ENCODE measurements around the gene GALR2. TPM values are rescaled to one million over a fixed set of nuclear protein-coding genes. Genes with fewer than 3 reads are reported as not detected.

Gene GALR2
- total and polyA plus RNA-seq, 10 of the 15 experiments (the other 5 are each of a cell fraction or from before 2014, with no cell fraction given), result 0.06 to 1.2 (median 0.22) TPM; not detected in 5

DNA sequence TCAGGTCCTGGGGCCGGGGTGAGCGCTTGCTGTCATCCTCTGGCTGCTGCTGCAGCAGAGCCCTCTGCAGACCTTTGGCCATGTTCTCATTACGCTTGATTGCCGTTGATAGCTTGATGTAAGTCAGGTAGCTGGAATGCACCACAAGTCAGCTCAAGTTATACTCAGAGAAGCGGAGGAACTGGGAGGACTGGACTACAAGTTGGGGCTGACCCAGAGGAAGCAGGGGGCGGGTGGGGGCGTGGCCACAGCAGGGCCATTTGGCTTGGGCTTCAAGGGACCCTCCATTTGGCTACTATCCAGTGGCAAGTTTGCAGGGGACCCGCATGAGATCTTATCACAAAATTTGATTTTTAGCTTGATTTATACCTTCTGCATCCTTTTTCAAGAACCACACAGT is 28.5 kb upstream of the GALR2 start:
- no peak overlapping the region for H3K4me2 ChIP-seq (ENCODE audit: control insufficient read depth, insufficient read depth)
- ChIA-PET CTCF (interaction anchor here (0.6 kb wide), 2 partner anchors 17 to 264 kb away, joined by 3 read pairs; no protein-coding TSS in a partner anchor), POLR2A (interaction anchor here (0.6 to 1.7 kb wide), 2 partner anchors 18 to 170 kb away, joined by 3 to 4 read pairs; no protein-coding TSS in a partner anchor), RAD21 (ENCODE audit: unreplicated experiment) (no interaction called here), SMC1A (ENCODE audit: uncharacterized antibody, unreplicated experiment) (no interaction called here)
- peaks cover 11% of the 10 kb centered on the region for H3K4me1 ChIP-seq (ENCODE audit: control insufficient read depth, insufficient read depth, low read length)
- intact Hi-C loops (cut with micrococcal nuclease; ENCODE audit: unreplicated experiment) (no loop called here), in situ Hi-C loops (cut with MboI) (no loop called here)
- H3K79me2 ChIP-seq (ENCODE audit: control insufficient read depth, insufficient read depth, low read length), result no peaks in the 10 kb centered on the region
- ATAC-seq (no peak), DNase-seq (ENCODE audit: low read depth, low spot score) (no peak), FAIRE-seq (no peak)
- no peak overlapping the region for H3K27ac ChIP-seq (ENCODE audit: control insufficient read depth, insufficient read depth)
- no peak overlapping the region for H2AFZ ChIP-seq (ENCODE audit: control insufficient read depth, low read depth, low read length)
- H3K36me3 ChIP-seq (ENCODE audit: control insufficient read depth in 2 of 2, insufficient read depth in 2 of 2, low read length in 1 of 2), result peaks cover 46 to 47% of the 10 kb centered on the region in 2 experiments
- no peaks in the 10 kb centered on the region for H3K27me3 ChIP-seq (replicated peaks in 1 of 2; ENCODE audit: control insufficient read depth in 2 of 2, insufficient read depth in 2 of 2, low read length in 1 of 2)
- whole genome bisulfite sequencing (ENCODE audit: insufficient coverage, insufficient replicate concordance, low lambda C conversion rate, missing lambda C conversion rate), result 97% methylated on average over 8 of the region's 8 CpGs
- BruUV-seq (replicated peaks), result no TSS peak
- H3K9me3 ChIP-seq (replicated peaks; ENCODE audit: control insufficient read depth, insufficient read depth, low read length), result no peaks in the 10 kb centered on the region
- TF ChIP-seq, protein P1, sequence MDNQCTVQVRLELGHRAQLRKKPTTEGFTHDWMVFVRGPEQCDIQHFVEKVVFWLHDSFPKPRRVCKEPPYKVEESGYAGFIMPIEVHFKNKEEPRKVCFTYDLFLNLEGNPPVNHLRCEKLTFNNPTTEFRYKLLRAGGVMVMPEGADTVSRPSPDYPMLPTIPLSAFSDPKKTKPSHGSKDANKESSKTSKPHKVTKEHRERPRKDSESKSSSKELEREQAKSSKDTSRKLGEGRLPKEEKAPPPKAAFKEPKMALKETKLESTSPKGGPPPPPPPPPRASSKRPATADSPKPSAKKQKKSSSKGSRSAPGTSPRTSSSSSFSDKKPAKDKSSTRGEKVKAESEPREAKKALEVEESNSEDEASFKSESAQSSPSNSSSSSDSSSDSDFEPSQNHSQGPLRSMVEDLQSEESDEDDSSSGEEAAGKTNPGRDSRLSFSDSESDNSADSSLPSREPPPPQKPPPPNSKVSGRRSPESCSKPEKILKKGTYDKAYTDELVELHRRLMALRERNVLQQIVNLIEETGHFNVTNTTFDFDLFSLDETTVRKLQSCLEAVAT (IDR thresholded peaks at IDR 0.05), result no peak
- TF ChIP-seq, protein P2, sequence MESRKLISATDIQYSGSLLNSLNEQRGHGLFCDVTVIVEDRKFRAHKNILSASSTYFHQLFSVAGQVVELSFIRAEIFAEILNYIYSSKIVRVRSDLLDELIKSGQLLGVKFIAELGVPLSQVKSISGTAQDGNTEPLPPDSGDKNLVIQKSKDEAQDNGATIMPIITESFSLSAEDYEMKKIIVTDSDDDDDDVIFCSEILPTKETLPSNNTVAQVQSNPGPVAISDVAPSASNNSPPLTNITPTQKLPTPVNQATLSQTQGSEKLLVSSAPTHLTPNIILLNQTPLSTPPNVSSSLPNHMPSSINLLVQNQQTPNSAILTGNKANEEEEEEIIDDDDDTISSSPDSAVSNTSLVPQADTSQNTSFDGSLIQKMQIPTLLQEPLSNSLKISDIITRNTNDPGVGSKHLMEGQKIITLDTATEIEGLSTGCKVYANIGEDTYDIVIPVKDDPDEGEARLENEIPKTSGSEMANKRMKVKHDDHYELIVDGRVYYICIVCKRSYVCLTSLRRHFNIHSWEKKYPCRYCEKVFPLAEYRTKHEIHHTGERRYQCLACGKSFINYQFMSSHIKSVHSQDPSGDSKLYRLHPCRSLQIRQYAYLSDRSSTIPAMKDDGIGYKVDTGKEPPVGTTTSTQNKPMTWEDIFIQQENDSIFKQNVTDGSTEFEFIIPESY (IDR thresholded peaks at IDR 0.05), result no peak
- TF ChIP-seq, protein P3, sequence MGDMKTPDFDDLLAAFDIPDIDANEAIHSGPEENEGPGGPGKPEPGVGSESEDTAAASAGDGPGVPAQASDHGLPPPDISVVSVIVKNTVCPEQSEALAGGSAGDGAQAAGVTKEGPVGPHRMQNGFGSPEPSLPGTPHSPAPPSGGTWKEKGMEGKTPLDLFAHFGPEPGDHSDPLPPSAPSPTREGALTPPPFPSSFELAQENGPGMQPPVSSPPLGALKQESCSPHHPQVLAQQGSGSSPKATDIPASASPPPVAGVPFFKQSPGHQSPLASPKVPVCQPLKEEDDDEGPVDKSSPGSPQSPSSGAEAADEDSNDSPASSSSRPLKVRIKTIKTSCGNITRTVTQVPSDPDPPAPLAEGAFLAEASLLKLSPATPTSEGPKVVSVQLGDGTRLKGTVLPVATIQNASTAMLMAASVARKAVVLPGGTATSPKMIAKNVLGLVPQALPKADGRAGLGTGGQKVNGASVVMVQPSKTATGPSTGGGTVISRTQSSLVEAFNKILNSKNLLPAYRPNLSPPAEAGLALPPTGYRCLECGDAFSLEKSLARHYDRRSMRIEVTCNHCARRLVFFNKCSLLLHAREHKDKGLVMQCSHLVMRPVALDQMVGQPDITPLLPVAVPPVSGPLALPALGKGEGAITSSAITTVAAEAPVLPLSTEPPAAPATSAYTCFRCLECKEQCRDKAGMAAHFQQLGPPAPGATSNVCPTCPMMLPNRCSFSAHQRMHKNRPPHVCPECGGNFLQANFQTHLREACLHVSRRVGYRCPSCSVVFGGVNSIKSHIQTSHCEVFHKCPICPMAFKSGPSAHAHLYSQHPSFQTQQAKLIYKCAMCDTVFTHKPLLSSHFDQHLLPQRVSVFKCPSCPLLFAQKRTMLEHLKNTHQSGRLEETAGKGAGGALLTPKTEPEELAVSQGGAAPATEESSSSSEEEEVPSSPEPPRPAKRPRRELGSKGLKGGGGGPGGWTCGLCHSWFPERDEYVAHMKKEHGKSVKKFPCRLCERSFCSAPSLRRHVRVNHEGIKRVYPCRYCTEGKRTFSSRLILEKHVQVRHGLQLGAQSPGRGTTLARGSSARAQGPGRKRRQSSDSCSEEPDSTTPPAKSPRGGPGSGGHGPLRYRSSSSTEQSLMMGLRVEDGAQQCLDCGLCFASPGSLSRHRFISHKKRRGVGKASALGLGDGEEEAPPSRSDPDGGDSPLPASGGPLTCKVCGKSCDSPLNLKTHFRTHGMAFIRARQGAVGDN (IDR thresholded peaks at IDR 0.05), result no peak
- TF ChIP-seq KAT2A (conservative IDR thresholded peaks at IDR 0.05; ENCODE audit: control insufficient read depth, low read depth, low read length) (no peak), KDM1A (IDR thresholded peaks at IDR 0.05; ENCODE audit: borderline replicate concordance) (no peak)
- no peak overlapping the region for H3K4me3 ChIP-seq
- no peaks in the 10 kb centered on the region for H4K20me1 ChIP-seq (ENCODE audit: control insufficient read depth, insufficient read depth)
- no peak overlapping the region for H3K9ac ChIP-seq (ENCODE audit: control insufficient read depth, insufficient read depth, low read length)

All from GM12878 (cell line).